ENCODE measurements around the gene PPP4R3B.
"Not testable (repeated sequence)": the region's sequence is repeated elsewhere in the genome, so short reads cannot be mapped to it uniquely, and the experiment has no call there.

Gene PPP4R3B

DNA sequence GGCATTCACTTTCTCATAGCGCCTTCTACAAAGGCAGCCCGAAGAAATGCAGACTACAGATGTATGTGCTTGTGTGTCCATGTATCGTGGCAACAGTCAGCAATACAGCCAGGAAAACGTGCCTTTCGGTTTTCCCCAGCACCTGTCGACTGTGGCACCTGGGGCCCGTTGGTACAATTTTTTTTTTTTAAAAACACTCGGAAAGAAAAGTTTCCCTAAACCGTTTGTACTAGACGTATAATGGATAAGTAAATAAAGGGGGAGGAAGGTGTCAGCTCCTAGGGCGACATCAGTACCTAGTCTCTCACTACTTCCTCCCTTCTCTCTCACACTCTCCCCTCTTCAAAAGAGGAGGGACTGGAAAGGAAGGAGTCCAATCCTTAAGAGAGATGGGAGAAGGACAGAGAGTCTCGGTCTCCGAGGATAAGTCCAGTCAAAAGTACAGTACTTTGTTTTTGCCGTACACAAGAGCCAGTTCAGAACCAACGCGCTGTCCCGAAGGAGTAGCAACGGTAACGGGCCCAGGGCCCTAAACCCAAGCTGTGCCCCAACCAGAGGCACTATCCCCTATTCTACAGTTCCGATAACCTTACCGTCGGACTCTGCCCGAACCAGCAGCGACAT, 759 bp downstream of the PPP4R3B start:
- Histone ChIP-seq H3K36me3 (ENCODE audit: control insufficient read depth, insufficient read depth, low read length) (peaks cover 33% of the 10 kb centered on the region), H3K9me3 (ENCODE audit: control insufficient read depth, insufficient read depth, low read depth, low read length) (no peaks in the 10 kb centered on the region), H3K27me3 (ENCODE audit: control insufficient read depth, insufficient read depth, low read length) (no peaks in the 10 kb centered on the region), H3K4me3 (ENCODE audit: low read depth, low read length) (peak overlapping the region; percentile 96), H3K9ac (ENCODE audit: low read length) (peak overlapping the region; percentile 96), H3K27ac (ENCODE audit: low read depth, low read length) (peak overlapping the region; percentile 93), H3K4me1 (ENCODE audit: control insufficient read depth, insufficient read depth, low read length) (no peaks in the 10 kb centered on the region)

- Histone ChIP-seq H3K27me3 (ENCODE audit: control insufficient read depth, insufficient read depth, low read length) (no peaks in the 10 kb centered on the region), H3K9me3 (ENCODE audit: control insufficient read depth, insufficient read depth, low read depth, low read length) (no peaks in the 10 kb centered on the region), H3K27ac (ENCODE audit: low read depth, low read length) (no peak overlapping the region), H3K4me1 (ENCODE audit: control insufficient read depth, insufficient read depth, low read length) (no peaks in the 10 kb centered on the region), H3K4me3 (ENCODE audit: low read depth, low read length) (no peak overlapping the region), H3K36me3 (ENCODE audit: control insufficient read depth, insufficient read depth, low read length) (peaks cover 40% of the 10 kb centered on the region), H3K9ac (ENCODE audit: low read length) (no peak overlapping the region)
Observed at GRCh38 chr2:55611997-55612396, 5.4 kb downstream of the PPP4R3B start.

- Histone ChIP-seq H3K27me3 (ENCODE audit: control insufficient read depth, insufficient read depth, low read length) (no peaks in the 10 kb centered on the region), H3K4me1 (ENCODE audit: control insufficient read depth, insufficient read depth, low read length) (no peaks in the 10 kb centered on the region), H3K4me3 (ENCODE audit: low read depth, low read length) (no peak overlapping the region), H3K9me3 (ENCODE audit: control insufficient read depth, insufficient read depth, low read depth, low read length) (no peaks in the 10 kb centered on the region), H3K27ac (ENCODE audit: low read depth, low read length) (no peak overlapping the region), H3K36me3 (ENCODE audit: control insufficient read depth, insufficient read depth, low read length) (peaks cover 40% of the 10 kb centered on the region), H3K9ac (ENCODE audit: low read length) (no peak overlapping the region)
Observed at GRCh38 chr2:55610954-55611743, 6.3 kb downstream of the PPP4R3B start.

- Histone ChIP-seq H3K27ac (ENCODE audit: low read depth, low read length) (no peak overlapping the region), H3K9me3 (ENCODE audit: control insufficient read depth, insufficient read depth, low read depth, low read length) (no peaks in the 10 kb centered on the region), H3K4me3 (ENCODE audit: low read depth, low read length) (no peak overlapping the region), H3K4me1 (ENCODE audit: control insufficient read depth, insufficient read depth, low read length) (no peaks in the 10 kb centered on the region), H3K9ac (ENCODE audit: low read length) (no peak overlapping the region), H3K36me3 (ENCODE audit: control insufficient read depth, insufficient read depth, low read length) (peaks cover 37% of the 10 kb centered on the region), H3K27me3 (ENCODE audit: control insufficient read depth, insufficient read depth, low read length) (no peaks in the 10 kb centered on the region)
Observed at GRCh38 chr2:55609938-55610578, 7.4 kb downstream of the PPP4R3B start.

- Histone ChIP-seq H3K9me3 (ENCODE audit: control insufficient read depth, insufficient read depth, low read depth, low read length) (no peaks in the 10 kb centered on the region), H3K4me3 (ENCODE audit: low read depth, low read length) (no peak overlapping the region), H3K27me3 (ENCODE audit: control insufficient read depth, insufficient read depth, low read length) (no peaks in the 10 kb centered on the region), H3K4me1 (ENCODE audit: control insufficient read depth, insufficient read depth, low read length) (no peaks in the 10 kb centered on the region), H3K36me3 (ENCODE audit: control insufficient read depth, insufficient read depth, low read length) (peaks cover 29% of the 10 kb centered on the region), H3K27ac (ENCODE audit: low read depth, low read length) (no peak overlapping the region), H3K9ac (ENCODE audit: low read length) (no peak overlapping the region)
Observed at GRCh38 chr2:55609193-55609794, 8.1 kb downstream of the PPP4R3B start.

DNA sequence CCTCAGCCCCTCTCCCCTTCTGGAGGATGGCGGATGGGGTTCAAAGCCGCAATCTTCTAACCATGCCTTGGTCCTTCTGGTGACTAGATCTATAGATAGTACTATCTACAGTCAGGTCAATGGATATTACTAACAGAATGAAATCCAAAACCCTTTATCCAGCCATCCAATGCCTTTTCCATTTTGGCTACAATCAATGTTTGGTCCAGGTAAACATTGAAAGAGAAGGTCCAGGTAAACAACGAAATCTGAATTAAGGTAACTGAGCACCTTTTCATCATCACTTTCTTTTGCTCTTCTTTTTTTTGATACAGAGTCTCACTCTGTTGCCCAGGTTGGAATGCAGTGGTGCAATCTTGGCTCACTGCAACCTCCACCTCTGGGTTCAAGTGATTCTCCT, 9.7 kb downstream of the PPP4R3B start:
- Histone ChIP-seq H3K27ac (ENCODE audit: low read depth, low read length) (no peak overlapping the region), H3K9me3 (ENCODE audit: control insufficient read depth, insufficient read depth, low read depth, low read length) (no peaks in the 10 kb centered on the region), H3K9ac (ENCODE audit: low read length) (no peak overlapping the region), H3K36me3 (ENCODE audit: control insufficient read depth, insufficient read depth, low read length) (peaks cover 22% of the 10 kb centered on the region), H3K4me3 (ENCODE audit: low read depth, low read length) (no peak overlapping the region), H3K27me3 (ENCODE audit: control insufficient read depth, insufficient read depth, low read length) (no peaks in the 10 kb centered on the region), H3K4me1 (ENCODE audit: control insufficient read depth, insufficient read depth, low read length) (no peaks in the 10 kb centered on the region)

- peaks cover 14% of the 10 kb centered on the region; the same call in 1 of the 2 replicates for H3K36me3 ChIP-seq (ENCODE audit: control insufficient read depth, insufficient read depth, low read length)
Observed at GRCh38 chr2:55604027-55604565, 13.3 kb downstream of the PPP4R3B start.

DNA sequence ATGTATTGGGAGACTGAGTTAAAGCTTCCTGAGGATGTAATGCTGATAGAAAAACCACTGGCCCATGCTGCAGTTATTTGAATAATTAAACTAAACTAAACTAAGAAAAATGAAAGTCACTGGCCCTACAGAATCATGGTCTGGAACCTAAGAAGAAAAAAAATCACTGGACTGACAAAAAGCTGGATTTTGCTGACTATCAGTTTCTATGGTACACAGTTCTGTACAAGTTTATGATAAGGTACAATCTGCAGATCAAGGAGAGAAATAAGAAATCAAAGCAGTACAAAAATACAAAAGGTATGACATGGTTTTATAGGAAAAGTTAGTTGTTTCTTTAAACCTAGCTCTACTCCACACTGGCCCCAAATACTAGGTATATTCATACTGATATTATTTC, 15.6 kb downstream of the PPP4R3B start:
- Histone ChIP-seq H3K4me1 (ENCODE audit: control insufficient read depth, insufficient read depth, low read length) (no peaks in the 10 kb centered on the region), H3K4me3 (ENCODE audit: low read depth, low read length) (no peak overlapping the region), H3K36me3 (ENCODE audit: control insufficient read depth, insufficient read depth, low read length) (peaks cover 30% of the 10 kb centered on the region), H3K27me3 (ENCODE audit: control insufficient read depth, insufficient read depth, low read length) (no peaks in the 10 kb centered on the region), H3K27ac (ENCODE audit: low read depth, low read length) (no peak overlapping the region), H3K9ac (ENCODE audit: low read length) (no peak overlapping the region), H3K9me3 (ENCODE audit: control insufficient read depth, insufficient read depth, low read depth, low read length) (no peaks in the 10 kb centered on the region)

More at GRCh38 chr2:55604027-55604565, 13.3 kb downstream of the PPP4R3B start:
- Histone ChIP-seq H3K9me3 (ENCODE audit: control insufficient read depth, insufficient read depth, low read depth, low read length) (no peaks in the 10 kb centered on the region), H3K4me1 (ENCODE audit: control insufficient read depth, insufficient read depth, low read length) (no peaks in the 10 kb centered on the region), H3K4me3 (ENCODE audit: low read depth, low read length) (no peak overlapping the region), H3K27me3 (ENCODE audit: control insufficient read depth, insufficient read depth, low read length) (no peaks in the 10 kb centered on the region), H3K9ac (ENCODE audit: low read length) (no peak overlapping the region), H3K27ac (ENCODE audit: low read depth, low read length) (no peak overlapping the region)

DNA sequence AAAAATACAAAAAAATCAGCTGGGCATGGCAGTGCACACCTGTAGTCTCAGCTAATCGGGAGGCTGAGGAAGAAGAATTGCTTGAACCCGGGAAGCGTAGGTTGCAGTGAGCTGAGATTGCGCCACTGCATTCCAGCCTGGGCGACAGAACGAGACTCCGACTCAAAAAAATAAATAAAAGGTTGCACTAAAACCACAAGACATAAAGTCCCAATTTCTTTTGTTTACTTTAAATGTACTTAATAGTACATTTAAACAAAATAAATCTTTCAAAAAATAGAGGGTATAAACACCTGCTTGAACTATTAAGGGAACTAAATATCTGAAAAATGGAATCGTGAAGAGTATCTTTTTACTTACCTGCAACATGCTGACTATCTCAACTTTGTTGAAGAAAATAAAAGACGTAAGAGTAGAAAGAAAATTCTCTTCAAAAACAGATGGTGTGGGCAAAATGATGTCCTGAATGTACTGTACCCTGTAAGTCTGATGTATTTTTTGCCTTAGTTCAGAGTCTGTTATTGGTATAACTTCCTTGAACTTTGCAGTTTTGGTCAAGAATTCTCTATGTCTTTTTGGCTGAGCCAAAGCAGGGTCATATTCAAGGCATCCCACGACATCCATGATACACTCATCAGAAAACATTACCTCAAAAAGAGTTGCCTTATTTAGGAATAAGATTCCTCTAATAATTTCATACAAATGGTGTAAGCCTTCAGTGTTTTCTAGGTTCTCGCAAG, 19.2 kb downstream of the PPP4R3B start:
- H3K36me3 ChIP-seq (ENCODE audit: control insufficient read depth, insufficient read depth, low read length): peaks cover 33% of the 10 kb centered on the region
- no peak overlapping the region for H3K4me3 ChIP-seq (ENCODE audit: low read depth, low read length)
- no peak overlapping the region for H3K9ac ChIP-seq (ENCODE audit: low read length)
- no peak overlapping the region for H3K27ac ChIP-seq (ENCODE audit: low read depth, low read length)
- H3K9me3 ChIP-seq (ENCODE audit: control insufficient read depth, insufficient read depth, low read depth, low read length): no peaks in the 10 kb centered on the region
- H3K4me1 ChIP-seq (ENCODE audit: control insufficient read depth, insufficient read depth, low read length): no peaks in the 10 kb centered on the region
- no peaks in the 10 kb centered on the region for H3K27me3 ChIP-seq (ENCODE audit: control insufficient read depth, insufficient read depth, low read length)

DNA sequence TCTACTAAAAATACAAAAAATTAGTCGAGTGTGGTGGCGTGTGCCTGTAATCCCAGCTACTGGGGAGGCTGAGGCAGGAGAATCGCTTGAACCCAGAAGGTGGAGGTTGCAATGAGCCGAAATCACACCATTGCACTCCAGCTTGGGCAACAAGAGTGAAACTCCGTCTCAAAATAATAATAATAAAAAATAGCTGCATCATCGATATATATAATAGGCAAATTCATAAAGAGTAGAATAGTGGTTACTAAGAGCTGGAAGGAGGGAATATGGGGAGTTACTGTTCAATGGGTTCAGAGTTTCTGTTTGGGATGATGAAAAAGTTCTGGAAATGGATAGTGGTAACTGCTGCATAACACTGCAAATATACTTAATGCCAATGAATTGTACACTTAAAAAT, 20.6 kb downstream of the PPP4R3B start:
- not testable (repeated sequence) for H3K9ac ChIP-seq (ENCODE audit: low read length); H3K4me1 ChIP-seq (ENCODE audit: control insufficient read depth, insufficient read depth, low read length); H3K9me3 ChIP-seq (ENCODE audit: control insufficient read depth, insufficient read depth, low read depth, low read length); H3K27me3 ChIP-seq (ENCODE audit: control insufficient read depth, insufficient read depth, low read length); H3K27ac ChIP-seq (ENCODE audit: low read depth, low read length); H3K4me3 ChIP-seq (ENCODE audit: low read depth, low read length)
- H3K36me3 ChIP-seq (ENCODE audit: control insufficient read depth, insufficient read depth, low read length): peaks cover 20% of the 10 kb centered on the region
